Measurements from ENCODE around the gene KCTD15. TPM values are rescaled to one million over a fixed set of nuclear protein-coding genes. Genes with fewer than 3 reads are reported as not detected.

The KCTD15 gene
- total RNA-seq, 1 experiment from 2014 or later: 59.9 TPM

DNA sequence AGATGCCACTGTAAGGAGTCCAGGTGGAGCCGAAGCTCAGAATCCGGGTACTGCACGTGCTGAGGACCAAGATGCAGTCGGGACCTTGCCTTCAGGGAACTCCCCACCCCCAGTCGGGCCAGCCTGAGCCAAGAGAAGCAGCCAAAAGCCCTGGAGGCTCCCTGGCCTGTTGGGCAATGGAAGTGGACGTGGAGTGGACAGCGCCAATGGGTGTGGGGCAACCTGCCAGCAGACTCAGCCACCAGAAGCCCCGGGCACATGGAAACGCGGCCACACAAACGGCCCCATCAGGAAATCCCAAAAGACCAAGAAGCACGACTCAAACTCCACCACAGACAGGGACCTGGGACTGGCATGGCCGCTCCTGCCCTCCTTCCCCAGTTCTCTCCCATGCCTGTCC, 30.0 kb upstream of the KCTD15 start:
- no peaks in the 10 kb centered on the region for H3K23me2 ChIP-seq (ENCODE audit: insufficient read length, low read depth, low read length, poor library complexity, severe bottlenecking)
- H3K4me1 ChIP-seq (ENCODE audit: insufficient read depth, low read length): no peaks in the 10 kb centered on the region; the same call in 1 of the 2 replicates
- no peaks in the 10 kb centered on the region for H3K79me1 ChIP-seq (ENCODE audit: insufficient read depth, low read depth, low read length, poor library complexity, severe bottlenecking)
- no peak overlapping the region for H3K4me3 Mint-ChIP-seq
- no peak overlapping the region for H4K8ac ChIP-seq (replicated peaks; ENCODE audit: insufficient read length, low read depth, low read length)
- no peak overlapping the region for H3K9ac ChIP-seq (ENCODE audit: extremely low read depth, insufficient read length, low read length)
- no peak overlapping the region for H3K27ac ChIP-seq (ENCODE audit: insufficient read length, low read depth, low read length)
- H2BK120ac ChIP-seq (ENCODE audit: low read depth, low read length, poor library complexity, severe bottlenecking): no peak overlapping the region
- H3K27ac Mint-ChIP-seq: no peak overlapping the region
- no peak overlapping the region for H2AK5ac ChIP-seq (ENCODE audit: insufficient read length, low read length)
- H3T11ph ChIP-seq (ENCODE audit: low read length): no peak overlapping the region
- H3K9me3 ChIP-seq (ENCODE audit: control insufficient read depth, low read depth, low read length): no peaks in the 10 kb centered on the region
- H2BK15ac ChIP-seq (ENCODE audit: low read depth, low read length): no peak overlapping the region
- TF ChIP-seq, protein P1, sequence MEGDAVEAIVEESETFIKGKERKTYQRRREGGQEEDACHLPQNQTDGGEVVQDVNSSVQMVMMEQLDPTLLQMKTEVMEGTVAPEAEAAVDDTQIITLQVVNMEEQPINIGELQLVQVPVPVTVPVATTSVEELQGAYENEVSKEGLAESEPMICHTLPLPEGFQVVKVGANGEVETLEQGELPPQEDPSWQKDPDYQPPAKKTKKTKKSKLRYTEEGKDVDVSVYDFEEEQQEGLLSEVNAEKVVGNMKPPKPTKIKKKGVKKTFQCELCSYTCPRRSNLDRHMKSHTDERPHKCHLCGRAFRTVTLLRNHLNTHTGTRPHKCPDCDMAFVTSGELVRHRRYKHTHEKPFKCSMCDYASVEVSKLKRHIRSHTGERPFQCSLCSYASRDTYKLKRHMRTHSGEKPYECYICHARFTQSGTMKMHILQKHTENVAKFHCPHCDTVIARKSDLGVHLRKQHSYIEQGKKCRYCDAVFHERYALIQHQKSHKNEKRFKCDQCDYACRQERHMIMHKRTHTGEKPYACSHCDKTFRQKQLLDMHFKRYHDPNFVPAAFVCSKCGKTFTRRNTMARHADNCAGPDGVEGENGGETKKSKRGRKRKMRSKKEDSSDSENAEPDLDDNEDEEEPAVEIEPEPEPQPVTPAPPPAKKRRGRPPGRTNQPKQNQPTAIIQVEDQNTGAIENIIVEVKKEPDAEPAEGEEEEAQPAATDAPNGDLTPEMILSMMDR (conservative IDR thresholded peaks at IDR 0.05): no peak
- H2BK12ac ChIP-seq (ENCODE audit: insufficient read length, low read depth, low read length): no peak overlapping the region
- H3K79me2 ChIP-seq (ENCODE audit: insufficient read depth, low read length): no peaks in the 10 kb centered on the region
- peaks cover 8% of the 10 kb centered on the region for H3K27me3 Mint-ChIP-seq (ENCODE audit: low read depth)
- H3K4ac ChIP-seq (ENCODE audit: low read depth, low read length): no peak overlapping the region
- H3K23ac ChIP-seq (ENCODE audit: insufficient read length, low read depth, low read length): no peak overlapping the region
- H3K9me3 Mint-ChIP-seq: no peaks in the 10 kb centered on the region; a peak in 1 of 5 replicates
- no peaks in the 10 kb centered on the region for H3K27me3 ChIP-seq (ENCODE audit: insufficient read depth, low read length)
- H4K5ac ChIP-seq (ENCODE audit: insufficient read length, low read depth, low read length): no peak overlapping the region
- H2BK20ac ChIP-seq (ENCODE audit: low read depth, low read length, poor library complexity, severe bottlenecking): no peak overlapping the region
- H3K18ac ChIP-seq (ENCODE audit: insufficient read length, low read depth, low read length): no peak overlapping the region
- no peak overlapping the region for H2AFZ ChIP-seq (ENCODE audit: low read length)
- H3K4me2 ChIP-seq (ENCODE audit: insufficient read depth, insufficient read length, low read length): no peak overlapping the region
- no CpG with 5 or more reads among the region's 13 CpGs for WGBS (ENCODE audit: extremely low coverage, insufficient read length, low lambda C conversion rate)
- H4K91ac ChIP-seq (ENCODE audit: insufficient read length, low read depth, low read length): no peak overlapping the region
- no peak overlapping the region for H3K56ac ChIP-seq (ENCODE audit: insufficient read length, low read depth, low read length)
- DNase-seq: no peak
- no peaks in the 10 kb centered on the region; a peak in 1 of 7 replicates for H3K36me3 Mint-ChIP-seq (ENCODE audit: insufficient read depth in 1 of 3, low read depth in 3 of 3)
- no peaks in the 10 kb centered on the region for H4K20me1 ChIP-seq (ENCODE audit: control insufficient read depth, insufficient read depth, insufficient read length)
- H3K4me1 Mint-ChIP-seq: peaks cover 5 to 8% of the 10 kb centered on the region in 2 experiments; a peak in 3 of 4 replicates
- H2BK5ac ChIP-seq (ENCODE audit: insufficient read length, low read length): no peak overlapping the region
- H3K14ac ChIP-seq (ENCODE audit: insufficient read depth, low read length): no peak overlapping the region

Data from H9 (cell line).